ENCODE results near the gene MAP1B.

The MAP1B gene

GRCh38 chr5:72096602-72097188, 10.6 kb upstream of the MAP1B start:
- no peak for DNase-seq (ENCODE audit: low read depth, low spot score)

- no peak for DNase-seq (ENCODE audit: low read depth, low spot score)
Observed at GRCh38 chr5:72101828-72102227, 5.4 kb upstream of the MAP1B start.

GRCh38 chr5:72106817-72107130, 501 bp upstream of the MAP1B start:
- no peak for DNase-seq (ENCODE audit: low read depth, low spot score)

GRCh38 chr5:72107901-72108201, 576 bp downstream of the MAP1B start:
- DNase-seq (ENCODE audit: low read depth, low spot score): no peak

- DNase-seq (ENCODE audit: low read depth, low spot score): no peak
Observed at GRCh38 chr5:72108202-72109061, 1.2 kb downstream of the MAP1B start.

- no peak for DNase-seq (ENCODE audit: low read depth, low spot score)
Observed at GRCh38 chr5:72109062-72109411, 1.8 kb downstream of the MAP1B start.

GRCh38 chr5:72109625-72110024, 2.4 kb downstream of the MAP1B start:
- DNase-seq (ENCODE audit: low read depth, low spot score): no peak

GRCh38 chr5:72110394-72111013, 3.2 kb downstream of the MAP1B start:
- DNase-seq (ENCODE audit: low read depth, low spot score): no peak

- DNase-seq (ENCODE audit: low read depth, low spot score): no peak
Observed at GRCh38 chr5:72112389-72112788, 5.1 kb downstream of the MAP1B start.

- no peak for DNase-seq (ENCODE audit: low read depth, low spot score)
Observed at GRCh38 chr5:72114629-72115028, 7.4 kb downstream of the MAP1B start.

- no peak for DNase-seq (ENCODE audit: low read depth, low spot score)
Observed at GRCh38 chr5:72115296-72115695, 8.0 kb downstream of the MAP1B start.

- DNase-seq (ENCODE audit: low read depth, low spot score): no peak
Observed at GRCh38 chr5:72117307-72117706, 10.0 kb downstream of the MAP1B start.

GRCh38 chr5:72121052-72121779, 13.9 kb downstream of the MAP1B start:
- DNase-seq (ENCODE audit: low read depth, low spot score): no peak

GRCh38 chr5:72121780-72122445, 14.6 kb downstream of the MAP1B start:
- no peak for DNase-seq (ENCODE audit: low read depth, low spot score)

- no peak for DNase-seq (ENCODE audit: low read depth, low spot score)
Observed at GRCh38 chr5:72122602-72123001, 15.3 kb downstream of the MAP1B start.

GRCh38 chr5:72123764-72124376, 16.6 kb downstream of the MAP1B start:
- DNase-seq (ENCODE audit: low read depth, low spot score): no peak

GRCh38 chr5:72125271-72125940, 18.1 kb downstream of the MAP1B start:
- DNase-seq (ENCODE audit: low read depth, low spot score): no peak

- DNase-seq (ENCODE audit: low read depth, low spot score): no peak
Observed at GRCh38 chr5:72125941-72126620, 18.8 kb downstream of the MAP1B start.

- no peak for DNase-seq (ENCODE audit: low read depth, low spot score)
Observed at GRCh38 chr5:72126796-72127195, 19.5 kb downstream of the MAP1B start.

- no peak for DNase-seq (ENCODE audit: low read depth, low spot score)
Observed at GRCh38 chr5:72129725-72130124, 22.4 kb downstream of the MAP1B start.
